Heart left ventricle (tissue), 16 donors: Measurements from ENCODE around the gene ENOX1. TPM values are rescaled to one million over a fixed set of nuclear protein-coding genes. Genes with fewer than 3 reads are reported as not detected.

ENCODE experiments used
- ATAC-seq, 4 donors: fragments of 200-7000 bp; cut with Tn5 transposase; one replicate each; pipeline ENCODE4 v1.9.1; 2020 to 2022; ENCODE audit warnings: moderate library complexity in 4 of 4, mild to moderate bottlenecking in 3 of 4, moderate number of reproducible peaks in 1 of 4
- DNase-seq, 5 donors: peaks; one replicate each; pipeline ENCODE4 v3.0.0-alpha.2; 2020
- H3K27ac ChIP-seq, 12 donors: fragments of 200-600 bp; sonication (generic) in 4 of 12; one replicate each; pipeline versions ENCODE4 v1.5.0 to v1.8.0; 2016 to 2022; ENCODE audit warnings: mild to moderate bottlenecking in 2 of 12
- H3K27me3 ChIP-seq, 9 donors: fragments of 200-600 bp; sonication (generic) in 2 of 9; one replicate each; pipeline versions ENCODE4 v1.5.1 to v1.8.0; 2016 to 2022; ENCODE audit warnings: mild to moderate bottlenecking in 3 of 9
- H3K36me3 ChIP-seq, 9 donors: fragments of 200-600 bp; sonication (generic) in 2 of 9; one replicate each; pipeline versions ENCODE4 v1.5.0 to v1.8.0; 2018 to 2022; ENCODE audit warnings: mild to moderate bottlenecking in 2 of 9
- H3K4me1 ChIP-seq, 12 donors: fragments of 200-600 bp; sonication (generic) in 4 of 12; one replicate each; pipeline versions ENCODE4 v1.5.0 to v1.8.0; 2016 to 2022; ENCODE audit warnings: mild to moderate bottlenecking in 3 of 12
- H3K4me3 ChIP-seq, 12 donors: fragments of 200-600 bp; sonication (generic) in 4 of 12; one replicate each; pipeline versions ENCODE4 v1.5.0 to v1.8.0; 2017 to 2022; ENCODE audit warnings: mild to moderate bottlenecking in 9 of 12, moderate library complexity in 4 of 12
- H3K9me3 ChIP-seq, 12 donors: fragments of 200-600 bp; sonication (generic) in 4 of 12; one replicate each; pipeline versions ENCODE4 v1.5.0 to v1.8.0; 2016 to 2022; ENCODE audit warnings: mild to moderate bottlenecking in 1 of 12
- POLR2A ChIP-seq, 2 donors: fragments of 450-650 bp; IDR thresholded peaks; one replicate each; pipeline ENCODE4 v1.6.1; 2017; ENCODE audit warnings: antibody characterized with exemption in 2 of 2, mild to moderate bottlenecking in 2 of 2, moderate library complexity in 2 of 2
- WGBS, 4 donors: extraction: QIAGEN DNeasy Blood & Tissue Kit in 2 of 4; methylation state at CpG; one replicate each; pipeline versions ENCODE4 v1.1.5 to v1.1.7; 2013 to 2018; 5-methylcytosine and 5-hydroxymethylcytosine counted together
- intact Hi-C, 10 donors: fragments of 100-400 bp; cut with DNase I; formaldehyde crosslinking; loops; one replicate each; pipeline versions ENCODE4 v1.11.1 to v1.14.2; 2022
- polyA plus RNA-seq, 2 donors: library from polyadenylated mRNA; stranded (reverse); fragments of 200-250 nt; gene quantifications; one replicate each; pipeline ENCODE4 v1.2.3, GENCODE V29; 2013
- total RNA-seq, 9 donors: library from RNA; depleted of rRNA in 2 of 9; stranded (reverse); fragments of >200 nt in 2 of 9; fragmentation: NEBNext Ultra II Directional in 3 of 9; extraction: Animal tissue kit (Norgen Biotek cat#: 25700) in 3 of 9; gene quantifications; one replicate each; pipeline versions ENCODE4 v1.1.0 to v1.2.4, GENCODE V29; 2016 to 2023
- TF ChIP-seq, protein P1 (sequence below), 12 donors: fragments of 200-600 bp; sonication (generic) in 4 of 12; IDR thresholded peaks; one replicate each; pipeline versions ENCODE4 v1.5.0 to v1.8.0; 2018 to 2022; ENCODE audit warnings: antibody characterized with exemption in 12 of 12, mild to moderate bottlenecking in 5 of 12
- donor health status: ischemic (EF 13 %, LVEDD 7.1; RV severe dilation, severe dysfunction).
- donor health status: healthy with polysubstance abuse.
- donor health status: DM: no; HTN: yes; CAD: no.
- donor health status: DM: no; HTN: no; CAD: no.
- donor health status: ischemic (EF 25% LVEDD 6.9; RV normal size, moderate dysfunction).
- donor health status: ischemic (EF 25% LVEDD 5.7; RV mildly dilated, moderate dysfunction).
- donor health status: healthy.
- donor health status: DM: yes; HTN: yes; CAD: no.
- donor health status: ischemic (EF 35%, LVEDD 5.7; RV mildly dilated, moderate dysfunction).
- donor health status: nonischemic (EF 11% LVEDD 7.7; RV severe dilation, severe dysfunction).
- donor health status: DM: yes; HTN: yes; CAD: no.
- donor health status: PGD.
- donor health status: ischemic (EF 29% LVEDD 5.4; RV normal size, mild dysfunction).
- donor health status: nonischemic (EF 23%, LVEDD 6.1; RV moderate dilation, normal function).

ENOX1 gene
- total and polyA plus RNA-seq, 11 donors: 2.0 to 10.1 (median 5.4) TPM

DNA sequence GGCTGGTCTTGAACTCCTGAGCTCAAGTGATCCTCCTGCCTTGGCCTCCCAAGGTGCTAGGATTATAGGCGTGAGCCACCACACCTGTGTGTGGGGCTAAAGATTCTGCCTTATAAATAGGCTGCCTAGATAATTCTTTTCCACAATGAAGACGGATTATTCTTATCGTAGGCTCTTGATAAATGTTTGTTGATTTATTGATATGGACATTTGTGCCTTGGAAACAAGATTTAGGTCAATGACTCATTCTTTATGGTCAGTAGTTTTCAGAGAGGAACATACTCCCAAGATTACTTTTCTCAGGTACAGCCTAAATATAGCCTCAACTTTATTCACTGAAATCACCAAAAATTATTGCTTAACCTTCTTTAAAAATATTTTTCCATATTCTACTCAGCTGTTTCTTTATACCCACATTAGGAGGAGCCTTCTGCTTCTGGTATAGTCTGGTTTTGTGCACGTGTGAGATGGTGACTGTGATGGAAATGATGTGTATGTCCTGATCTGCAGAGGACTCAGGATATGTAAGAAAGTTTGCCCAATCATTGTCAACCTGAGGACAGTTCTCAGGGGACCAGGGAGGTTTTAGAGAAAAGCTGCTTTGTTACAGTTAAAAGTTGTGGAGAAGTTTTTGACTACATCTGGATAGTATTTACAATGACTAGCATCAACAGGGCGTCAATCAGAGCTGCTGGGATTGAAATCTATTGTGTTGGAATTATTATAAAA is 554.5 kb downstream of the ENOX1 start:
- TF ChIP-seq, protein P1, sequence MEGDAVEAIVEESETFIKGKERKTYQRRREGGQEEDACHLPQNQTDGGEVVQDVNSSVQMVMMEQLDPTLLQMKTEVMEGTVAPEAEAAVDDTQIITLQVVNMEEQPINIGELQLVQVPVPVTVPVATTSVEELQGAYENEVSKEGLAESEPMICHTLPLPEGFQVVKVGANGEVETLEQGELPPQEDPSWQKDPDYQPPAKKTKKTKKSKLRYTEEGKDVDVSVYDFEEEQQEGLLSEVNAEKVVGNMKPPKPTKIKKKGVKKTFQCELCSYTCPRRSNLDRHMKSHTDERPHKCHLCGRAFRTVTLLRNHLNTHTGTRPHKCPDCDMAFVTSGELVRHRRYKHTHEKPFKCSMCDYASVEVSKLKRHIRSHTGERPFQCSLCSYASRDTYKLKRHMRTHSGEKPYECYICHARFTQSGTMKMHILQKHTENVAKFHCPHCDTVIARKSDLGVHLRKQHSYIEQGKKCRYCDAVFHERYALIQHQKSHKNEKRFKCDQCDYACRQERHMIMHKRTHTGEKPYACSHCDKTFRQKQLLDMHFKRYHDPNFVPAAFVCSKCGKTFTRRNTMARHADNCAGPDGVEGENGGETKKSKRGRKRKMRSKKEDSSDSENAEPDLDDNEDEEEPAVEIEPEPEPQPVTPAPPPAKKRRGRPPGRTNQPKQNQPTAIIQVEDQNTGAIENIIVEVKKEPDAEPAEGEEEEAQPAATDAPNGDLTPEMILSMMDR (IDR thresholded peaks at IDR 0.05): no peak
- TF ChIP-seq POLR2A (IDR thresholded peaks at IDR 0.05): no peak

DNA sequence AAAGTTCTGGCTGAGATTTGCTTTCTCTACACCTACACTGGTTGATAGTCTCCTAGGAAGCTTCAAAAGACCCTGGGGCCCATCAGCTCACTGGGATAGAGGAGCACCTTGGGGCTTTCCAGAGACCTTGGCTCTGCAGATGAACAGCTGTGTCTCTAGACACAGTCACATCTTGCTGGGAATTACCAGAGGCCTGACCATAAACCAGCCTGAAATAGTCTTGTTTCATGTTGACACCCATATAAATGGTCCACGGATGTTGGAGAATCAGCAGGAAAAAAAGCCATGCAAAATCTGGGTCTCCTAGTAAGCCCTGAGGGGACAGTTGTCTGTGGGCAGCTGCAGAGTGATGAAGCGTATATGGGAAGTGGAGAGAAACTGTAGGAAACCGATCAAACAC is 555.8 kb downstream of the ENOX1 start:
- no peak overlapping the region for H3K4me3 ChIP-seq
- no peak for ATAC-seq
- WGBS, 4 donors: 74 to 81% (median 80%) methylated on average over 3 of the region's 3 CpGs
- no peak for TF ChIP-seq POLR2A (IDR thresholded peaks at IDR 0.05)
- TF ChIP-seq, protein P1 (IDR thresholded peaks at IDR 0.05): no peak
- H3K27ac ChIP-seq: no peak overlapping the region
- H3K27me3 ChIP-seq: no peaks in the 10 kb centered on the region
- intact Hi-C loops: no loop called here
- no peaks in the 10 kb centered on the region for H3K4me1 ChIP-seq
- H3K9me3 ChIP-seq: no peaks in the 10 kb centered on the region
- no peaks in the 10 kb centered on the region for H3K36me3 ChIP-seq
- no peak for DNase-seq

More for the DNA sequence above, 554.5 kb downstream of the ENOX1 start:
- Histone ChIP-seq H3K4me3 (no peak overlapping the region), H3K27ac (no peak overlapping the region), H3K36me3 (no peaks in the 10 kb centered on the region), H3K9me3 (no peaks in the 10 kb centered on the region), H3K4me1 (no peaks in the 10 kb centered on the region), H3K27me3 (no peaks in the 10 kb centered on the region)
- 75 to 85% (median 83%) methylated on average over 5 of the region's 5 CpGs for WGBS, 4 donors
- no peak for DNase-seq
- intact Hi-C loops: no loop called here
- ATAC-seq: no peak

DNA sequence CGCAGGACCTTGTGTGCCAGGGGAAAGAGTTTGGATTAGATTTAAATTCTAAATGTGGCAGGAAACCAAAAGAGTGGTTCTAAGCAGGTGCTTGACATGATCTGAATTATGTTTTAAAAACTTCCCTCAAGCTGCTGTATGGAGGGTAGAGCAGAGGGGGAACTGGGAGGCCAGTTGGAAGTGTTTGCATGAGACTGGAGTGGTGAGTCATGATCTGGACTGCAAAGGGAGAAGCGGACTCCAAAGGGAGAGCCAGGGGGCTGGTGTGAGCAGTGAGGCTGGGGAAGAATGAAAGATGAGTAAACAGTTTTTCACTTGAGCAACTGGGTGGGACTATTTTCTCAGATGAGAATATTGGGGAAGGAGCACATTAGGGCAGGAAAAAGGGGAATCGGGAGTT is 557.3 kb downstream of the ENOX1 start:
- intact Hi-C loops: no loop called here
- TF ChIP-seq POLR2A (IDR thresholded peaks at IDR 0.05): no peak
- TF ChIP-seq, protein P1 (IDR thresholded peaks at IDR 0.05): no peak
- 61 to 79% (median 62%) methylated on average over 3 of the region's 3 CpGs for WGBS, 4 donors

DNA sequence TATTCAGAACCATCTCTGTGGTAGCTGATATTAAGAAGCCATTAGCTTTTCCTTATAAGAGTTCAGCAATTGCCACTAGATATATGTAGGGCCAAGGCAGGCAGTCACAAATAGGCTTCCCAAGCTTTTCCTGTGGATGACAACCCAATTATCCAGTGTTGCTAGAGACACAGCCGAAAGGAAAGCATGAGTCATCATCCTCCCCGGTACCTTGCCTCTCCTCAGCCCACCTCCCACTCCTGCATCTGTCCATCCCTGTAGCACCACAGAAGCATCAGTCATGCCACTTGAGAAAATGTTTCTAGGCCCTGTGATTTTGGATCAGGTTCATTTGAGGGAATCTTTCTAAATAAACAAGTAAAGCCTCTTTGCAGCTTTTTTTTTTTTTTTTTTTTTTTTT is 559.1 kb downstream of the ENOX1 start:
- Histone ChIP-seq H3K4me1 (no peaks in the 10 kb centered on the region), H3K9me3 (no peaks in the 10 kb centered on the region), H3K36me3 (no peaks in the 10 kb centered on the region), H3K27ac (no peak overlapping the region), H3K4me3 (no peak overlapping the region), H3K27me3 (no peaks in the 10 kb centered on the region)
- no peak for ATAC-seq
- no peak for DNase-seq
- intact Hi-C loops: no loop called here
- no peak for TF ChIP-seq POLR2A (IDR thresholded peaks at IDR 0.05)
- WGBS, 4 donors: 24 to 37% (median 33%) methylated on average over 2 of the region's 2 CpGs

More for the DNA sequence above, 557.3 kb downstream of the ENOX1 start:
- H3K4me3 ChIP-seq: no peak overlapping the region
- no peaks in the 10 kb centered on the region for H3K27me3 ChIP-seq
- no peaks in the 10 kb centered on the region for H3K4me1 ChIP-seq
- DNase-seq: no peak
- no peaks in the 10 kb centered on the region for H3K9me3 ChIP-seq
- ATAC-seq: no peak
- H3K36me3 ChIP-seq: no peaks in the 10 kb centered on the region
- H3K27ac ChIP-seq: no peak overlapping the region

DNA sequence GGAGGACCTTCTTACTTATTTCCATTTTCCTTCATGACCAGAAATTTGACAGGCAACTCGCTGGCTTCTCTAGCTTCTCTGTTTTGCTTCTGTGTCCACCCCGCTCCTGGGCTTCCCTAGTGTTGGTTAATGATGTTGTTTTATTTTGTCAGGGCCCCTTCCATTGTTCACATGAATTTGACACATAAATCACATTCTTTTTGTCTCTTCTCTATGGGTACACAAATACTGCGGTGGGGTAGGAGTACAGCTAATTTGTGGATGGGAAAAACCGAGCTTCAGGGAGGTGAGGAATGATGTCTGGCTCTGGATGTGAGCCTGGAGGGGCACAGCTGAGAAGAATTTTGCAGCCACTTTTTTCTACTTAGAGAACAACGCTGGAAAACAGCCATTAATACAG is 563.6 kb downstream of the ENOX1 start:
- Histone ChIP-seq H3K27me3 (no peaks in the 10 kb centered on the region), H3K4me3 (no peak overlapping the region), H3K9me3 (no peaks in the 10 kb centered on the region), H3K36me3 (no peaks in the 10 kb centered on the region), H3K4me1 (no peaks in the 10 kb centered on the region), H3K27ac (no peak overlapping the region)
- intact Hi-C loops: no loop called here
- DNase-seq: no peak
- TF ChIP-seq POLR2A (IDR thresholded peaks at IDR 0.05): no peak
- TF ChIP-seq, protein P1 (IDR thresholded peaks at IDR 0.05): no peak
- WGBS, 4 donors: 84 to 90% (median 88%) methylated on average over 5 of the region's 5 CpGs
- no peak for ATAC-seq
